B cell (primary cell): Measurements from ENCODE around the gene PIGR. TPM values are rescaled to one million over a fixed set of nuclear protein-coding genes. Genes with fewer than 3 reads are reported as not detected.

ENCODE experiments used
- ATAC-seq: fragments of 200-7000 bp; cut with Tn5 transposase; one replicate; pipeline ENCODE4 v1.10.0; 2021; ENCODE audit warnings: low read depth, mild to moderate bottlenecking, moderate number of reproducible peaks, moderate library complexity
- CTCF ChIA-PET: fragments of 350-600 bp; sonication (Branson Sonifier 250); formaldehyde crosslinking; loops from one replicate; lab custom pipeline; 2021; ENCODE audit warnings: antibody characterized with exemption, inconsistent platforms; lab: Charles Lee
- POLR2A ChIA-PET: fragments of 350-600 bp; sonication (Branson Sonifier 250); formaldehyde crosslinking; loops from one replicate; lab custom pipeline; 2021; ENCODE audit warnings: antibody characterized with exemption; lab: Charles Lee
- DNase-seq: peaks from one replicate; pipeline ENCODE4 v3.0.0; 2013
- H2AFZ ChIP-seq: 2 replicates; pipeline ENCODE4 v1.6.1; 2012; ENCODE audit warnings: mild to moderate bottlenecking, low read depth, low read length; ENCODE audit not compliant: insufficient read depth, poor library complexity, severe bottlenecking
- H3K27ac ChIP-seq, 2 donors: 1 replicate in 1 of 2; 2 replicates in 1 of 2; pipeline ENCODE4 v1.5.1; 2012 to 2013; ENCODE audit warnings: low read length in 2 of 2, mild to moderate bottlenecking in 2 of 2, moderate library complexity in 1 of 2
- H3K27me3 ChIP-seq, 4 experiments: fragments of 200-600 bp in 1 of 4; sonication (generic) in 1 of 4; replicated peaks in 1 of 4; 1 replicate in 2 of 4; 2 replicates in 2 of 4; pipeline versions ENCODE4 v1.6.1 to v1.7.0; 2013 to 2016; ENCODE audit warnings: low read length in 3 of 4, mild to moderate bottlenecking in 2 of 4, mixed read lengths in 1 of 4, moderate library complexity in 1 of 4; ENCODE audit not compliant: insufficient read depth in 4 of 4, control insufficient read depth in 3 of 4; ENCODE audit errors: control extremely low read depth in 1 of 4
- H3K36me3 ChIP-seq, 2 experiments: replicated peaks in 1 of 2; 1 replicate in 1 of 2; 2 replicates in 1 of 2; pipeline versions ENCODE4 v1.6.1 to v1.7.1; 2013; ENCODE audit warnings: low read length in 1 of 2; ENCODE audit not compliant: insufficient read depth in 2 of 2, control insufficient read depth in 1 of 2; ENCODE audit errors: control extremely low read depth in 1 of 2, extremely low read depth in 1 of 2
- H3K4me1 ChIP-seq, 2 donors: fragments of 200-600 bp in 1 of 2; sonication (generic) in 1 of 2; 1 replicate in 1 of 2; 2 replicates in 1 of 2; pipeline versions ENCODE4 v1.5.1 to v1.6.1; 2013 to 2017; ENCODE audit warnings: low read length in 2 of 2; ENCODE audit not compliant: control insufficient read depth in 2 of 2, insufficient read depth in 2 of 2
- H3K4me2 ChIP-seq: replicated peaks from 2 replicates; pipeline ENCODE3; 2012; ENCODE audit warnings: mild to moderate bottlenecking, low read depth, low read length; ENCODE audit not compliant: poor library complexity, severe bottlenecking
- H3K4me3 ChIP-seq, 5 experiments: fragments of 200-600 bp in 1 of 5; sonication (generic) in 1 of 5; 1 replicate in 3 of 5; 2 replicates in 2 of 5; pipeline versions ENCODE4 v1.5.1 to v1.7.0; 2011 to 2016; ENCODE audit warnings: low read length in 4 of 5, mild to moderate bottlenecking in 4 of 5, low read depth in 2 of 5, control low read depth in 1 of 5, moderate library complexity in 1 of 5; ENCODE audit not compliant: insufficient read depth in 1 of 5; ENCODE audit errors: control extremely low read depth in 1 of 5, extremely low read depth in 1 of 5
- H3K79me2 ChIP-seq: fragments of 200-600 bp; sonication (generic); one replicate; pipeline ENCODE4 v1.6.0; 2016; ENCODE audit warnings: low read length; ENCODE audit not compliant: control insufficient read depth, insufficient read depth
- H3K9ac ChIP-seq: fragments of 200-600 bp; sonication (generic); 2 replicates; pipeline ENCODE4 v1.6.1; 2017; ENCODE audit warnings: mild to moderate bottlenecking, low read length, moderate library complexity
- H3K9me3 ChIP-seq, 3 donors: one replicate each; pipeline versions ENCODE4 v1.6.1 to v1.7.1; 2013; ENCODE audit warnings: low read length in 2 of 3; ENCODE audit not compliant: control insufficient read depth in 2 of 3, insufficient read depth in 1 of 3; ENCODE audit errors: control extremely low read depth in 1 of 3
- H4K20me1 ChIP-seq: 2 replicates; pipeline ENCODE4 v1.6.0; 2012; ENCODE audit warnings: mild to moderate bottlenecking, low read length; ENCODE audit not compliant: insufficient read depth, control insufficient read depth, poor library complexity, severe bottlenecking
- H3K27ac Mint-ChIP-seq: one replicate; pipeline ENCODE4 v1.8.0; 2021; ENCODE audit warnings: mixed read lengths
- H3K27me3 Mint-ChIP-seq: one replicate; pipeline ENCODE4 v1.8.0; 2021; ENCODE audit warnings: mixed read lengths
- H3K4me1 Mint-ChIP-seq: one replicate; pipeline ENCODE4 v1.8.0; 2021; ENCODE audit warnings: mixed read lengths
- H3K4me3 Mint-ChIP-seq: one replicate; pipeline ENCODE4 v1.8.0; 2021; ENCODE audit warnings: mixed read lengths
- H3K9me3 Mint-ChIP-seq: one replicate; pipeline ENCODE4 v1.8.0; 2022; ENCODE audit warnings: mixed read lengths; ENCODE audit not compliant: insufficient read depth
- CTCF ChIP-seq: fragments of 200-600 bp; IDR thresholded peaks from one replicate; pipeline ENCODE4 v1.8.0; 2022; ENCODE audit warnings: antibody characterized with exemption, mild to moderate bottlenecking
- EZH2 ChIP-seq: IDR thresholded peaks from 2 replicates; pipeline ENCODE4 v1.6.1; 2012; ENCODE audit warnings: borderline replicate concordance, low read depth, mild to moderate bottlenecking, moderate library complexity, low read length; ENCODE audit not compliant: insufficient read depth, poor library complexity, severe bottlenecking
- WGBS: methylation state at CpG from one replicate; pipeline ENCODE4 v1.1.5; 2013; ENCODE audit warnings: missing lambda C conversion rate; ENCODE audit not compliant: insufficient coverage; 5-methylcytosine and 5-hydroxymethylcytosine counted together
- intact Hi-C: fragments of 100-400 bp; cut with micrococcal nuclease; formaldehyde crosslinking; loops from one replicate; pipeline ENCODE4 v1.10.0; 2022
- polyA plus RNA-seq: library from polyadenylated mRNA; depleted of rRNA; stranded (reverse); fragments of >200 nt; gene quantifications from 2 replicates; pipeline ENCODE4 v1.2.3, GENCODE V29; 2012
- total RNA-seq, 2 donors: library from RNA; stranded (reverse); fragments of 120-200 nt in 1 of 2; gene quantifications; 1 replicate in 1 of 2; 2 replicates in 1 of 2; pipeline versions ENCODE4 v1.2.3 to v1.2.4, GENCODE V29; 2013 to 2022

PIGR gene
- total and polyA plus RNA-seq, 2 donors (not counting 1 experiment from before 2014, with no cell fraction given) = 0.31 to 1.1 TPM

GRCh38 chr1:206930210-206930798 lies 16.0 kb downstream of the PIGR start:
- Histone ChIP-seq H4K20me1 (no peaks in the 10 kb centered on the region), H3K4me2 (peak overlapping the region; percentile 82), H3K79me2 (peaks cover 75% of the 10 kb centered on the region), H3K9me3 (no peaks in the 10 kb centered on the region), H3K4me3 (peak overlapping the region in 4 of 5 experiments; percentile 19 to 54 (median 29)), H3K36me3 (no peaks in the 10 kb centered on the region), H3K9ac (peak overlapping the region; percentile 54), H3K27me3 (no peaks in the 10 kb centered on the region), H3K27ac (peak overlapping the region; percentile 88 to 96), H2AFZ (peak overlapping the region; percentile 57), H3K4me1 (peaks cover 80 to 83% of the 10 kb centered on the region in 2 donors)
- CTCF ChIA-PET = interaction anchor here (0.6 to 14.5 kb wide), 15 partner anchors 12 to 323 kb away, joined by 3 to 723 read pairs (median 20); partner anchors contain the start of genes DYRK3, FCMR and PIGR
- Mint-ChIP-seq H3K27ac (peak overlapping the region; percentile 99), H3K9me3 (no peaks in the 10 kb centered on the region), H3K4me1 (peaks cover 68% of the 10 kb centered on the region), H3K27me3 (no peaks in the 10 kb centered on the region), H3K4me3 (peak overlapping the region; percentile 86)
- POLR2A ChIA-PET = interaction anchor here (0.8 to 5.6 kb wide), 5 partner anchors 9 to 295 kb away, joined by 3 to 81 read pairs (median 4); partner anchors contain the start of genes DYRK3 and FCMR
- WGBS = 1% methylated on average over 14 of the region's 17 CpGs
- intact Hi-C loops = loop anchor here (1.0 to 5.0 kb wide), 3 partner anchors 8 to 52 kb away; partner anchors contain the start of gene IL24
- ATAC-seq (peak; percentile 78), DNase-seq (peak; percentile 79)
- TF ChIP-seq CTCF = no peak
- TF ChIP-seq EZH2 = no peak

- H3K79me2 ChIP-seq = peaks cover 83% of the 10 kb centered on the region
- H3K27me3 ChIP-seq = no peaks in the 10 kb centered on the region
- Mint-ChIP-seq H3K27me3 (no peaks in the 10 kb centered on the region), H3K27ac (peak overlapping the region; percentile 99), H3K9me3 (no peaks in the 10 kb centered on the region), H3K4me3 (peak overlapping the region; percentile 76), H3K4me1 (peaks cover 68% of the 10 kb centered on the region)
- 83% methylated on average over 1 of the region's 6 CpGs for WGBS
- peak; percentile 55 for DNase-seq
- H3K27ac ChIP-seq = peak overlapping the region; percentile 88 to 96
- H4K20me1 ChIP-seq = no peaks in the 10 kb centered on the region
- no peak for ATAC-seq
- peak overlapping the region; percentile 54 for H3K9ac ChIP-seq
- H3K4me1 ChIP-seq = peaks cover 88 to 91% of the 10 kb centered on the region in 2 donors
- H2AFZ ChIP-seq = peak overlapping the region; percentile 57
- H3K36me3 ChIP-seq = no peaks in the 10 kb centered on the region
- ChIA-PET CTCF (interaction anchor here (0.6 to 14.5 kb wide), 7 partner anchors 12 to 294 kb away, joined by 3 to 723 read pairs (median 78); partner anchors contain the start of genes DYRK3 and FCMR), POLR2A (interaction anchor here (1.6 to 5.6 kb wide), 3 partner anchors 8 to 24 kb away, joined by 4 to 81 read pairs (median 69); partner anchors contain the start of gene FCMR)
- peak overlapping the region in 3 of 5 experiments; percentile 19 to 54 (median 31) for H3K4me3 ChIP-seq
- peak overlapping the region; percentile 82 for H3K4me2 ChIP-seq
- no peaks in the 10 kb centered on the region for H3K9me3 ChIP-seq
- TF ChIP-seq EZH2 (no peak), CTCF (no peak)
- intact Hi-C loops = loop anchor here (5.0 kb wide), 1 partner anchor 393 kb away; the partner anchor contains the start of gene CD55
These were observed 16.7 kb downstream of the PIGR start for GRCh38 chr1:206929524-206929923.
